Stomach smooth muscle (tissue), 2 donors: ENCODE data around the gene PDE5A.

ENCODE experiments used
- H3K27ac ChIP-seq: one replicate; pipeline ENCODE4 v1.7.0; 2013; ENCODE audit warnings: mild to moderate bottlenecking, low read length, inconsistent platforms
- H3K27me3 ChIP-seq, 2 donors: one replicate each; pipeline ENCODE4 v1.7.0; 2013; ENCODE audit warnings: low read length in 2 of 2; ENCODE audit not compliant: insufficient read depth in 2 of 2, control insufficient read depth in 1 of 2
- H3K36me3 ChIP-seq, 2 donors: one replicate each; pipeline ENCODE4 v1.7.0; 2013; ENCODE audit warnings: low read length in 2 of 2; ENCODE audit not compliant: control insufficient read depth in 2 of 2, insufficient read depth in 2 of 2
- H3K4me1 ChIP-seq: one replicate; pipeline ENCODE4 v1.7.0; 2013; ENCODE audit warnings: low read length; ENCODE audit not compliant: control insufficient read depth, insufficient read depth
- H3K4me3 ChIP-seq, 2 donors: one replicate each; pipeline ENCODE4 v1.7.0; 2013; ENCODE audit warnings: low read length in 2 of 2
- H3K9ac ChIP-seq, 2 donors: one replicate each; pipeline ENCODE4 v1.7.0; 2013; ENCODE audit warnings: low read length in 2 of 2, mild to moderate bottlenecking in 1 of 2
- H3K9me3 ChIP-seq, 2 donors: one replicate each; pipeline ENCODE4 v1.7.0; 2013; ENCODE audit warnings: low read length in 2 of 2; ENCODE audit not compliant: control insufficient read depth in 2 of 2
- donor health status: healthy.
- donor health status: Pancreatic carcinoma.

The PDE5A gene

DNA sequence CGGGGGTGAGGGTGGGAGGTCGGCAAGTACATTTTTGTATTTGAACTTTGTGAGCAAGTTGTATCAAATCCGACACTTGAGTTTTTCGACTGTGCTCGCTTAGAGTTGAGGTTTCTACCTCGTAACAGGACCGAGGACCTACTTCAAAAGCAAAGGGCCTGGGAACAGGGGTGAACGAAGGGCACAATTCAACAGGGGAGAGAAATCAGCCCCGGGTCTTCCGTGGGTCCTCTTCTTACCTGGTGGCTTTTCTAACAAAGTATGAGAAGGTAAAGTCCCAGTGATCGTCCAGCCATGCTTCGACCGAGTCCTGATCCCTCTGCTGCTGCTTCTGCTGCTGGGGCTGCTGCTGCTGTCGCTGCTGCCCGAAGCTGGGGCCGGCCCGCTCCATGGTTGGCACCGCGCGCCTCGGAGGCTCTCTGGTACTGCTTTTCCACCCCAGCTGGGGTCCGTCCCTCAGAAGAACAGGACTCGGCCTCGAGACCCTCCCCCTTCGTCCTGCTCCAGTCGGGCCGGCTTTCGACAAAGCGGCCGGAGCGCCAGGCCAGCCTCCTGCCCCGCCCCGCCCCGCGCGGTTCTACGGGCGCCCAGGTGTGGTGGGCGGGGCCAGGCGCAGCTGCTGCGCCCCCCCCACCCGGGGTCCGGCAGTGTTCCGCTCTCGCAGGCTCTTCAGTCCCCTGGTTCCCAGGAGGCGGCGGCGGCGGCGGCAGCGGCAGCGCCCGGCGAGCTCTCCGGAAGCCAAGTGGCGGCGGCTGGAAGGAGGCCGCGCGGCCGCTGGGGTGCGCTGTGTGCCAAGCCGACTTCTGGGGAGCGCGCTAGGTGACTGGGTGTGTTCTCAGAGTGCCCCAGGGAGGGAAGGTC is at the start of gene PDE5A:
PDE5A (minus strand) TSS at position 524 of the 861 bp plus-strand sequence; CDS start at position 391, 133 bp downstream.
- Histone ChIP-seq H3K36me3 (no peaks in the 10 kb centered on the region), H3K27me3 (no peaks in the 10 kb centered on the region), H3K4me3 (peak within 1 kb of the TSS; percentile 90 to 95), H3K9me3 (no peaks in the 10 kb centered on the region), H3K27ac (peak within 1 kb of the TSS; percentile 87), H3K9ac (peak within 1 kb of the TSS; percentile 80 to 85), H3K4me1 (peaks cover 3% of the 10 kb centered on the region)

DNA sequence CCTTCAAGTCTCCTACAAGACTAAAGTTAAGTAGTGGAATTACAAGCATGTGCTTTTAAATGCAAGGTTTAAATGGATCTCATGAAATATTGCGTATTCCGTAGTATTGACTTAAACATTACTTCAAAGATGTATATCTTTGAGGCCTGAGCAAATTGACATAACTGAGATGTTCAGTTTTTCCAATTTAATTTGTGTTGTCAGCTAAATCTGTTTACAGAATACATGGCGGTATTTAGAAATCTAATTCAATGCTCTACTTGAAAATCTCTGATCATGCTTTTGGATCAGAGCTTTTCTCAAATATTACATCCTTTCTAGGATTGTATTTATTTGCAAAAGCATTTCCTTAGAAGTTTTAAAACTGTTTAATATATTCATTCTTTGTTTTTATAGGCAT is 47.5 kb upstream of the PDE5A start:
- no peak overlapping the region for H3K4me3 ChIP-seq
- no peaks in the 10 kb centered on the region for H3K9me3 ChIP-seq
- no peaks in the 10 kb centered on the region for H3K36me3 ChIP-seq
- no peaks in the 10 kb centered on the region for H3K4me1 ChIP-seq
- no peak overlapping the region for H3K9ac ChIP-seq
- no peak overlapping the region for H3K27ac ChIP-seq
- H3K27me3 ChIP-seq, result no peaks in the 10 kb centered on the region

DNA sequence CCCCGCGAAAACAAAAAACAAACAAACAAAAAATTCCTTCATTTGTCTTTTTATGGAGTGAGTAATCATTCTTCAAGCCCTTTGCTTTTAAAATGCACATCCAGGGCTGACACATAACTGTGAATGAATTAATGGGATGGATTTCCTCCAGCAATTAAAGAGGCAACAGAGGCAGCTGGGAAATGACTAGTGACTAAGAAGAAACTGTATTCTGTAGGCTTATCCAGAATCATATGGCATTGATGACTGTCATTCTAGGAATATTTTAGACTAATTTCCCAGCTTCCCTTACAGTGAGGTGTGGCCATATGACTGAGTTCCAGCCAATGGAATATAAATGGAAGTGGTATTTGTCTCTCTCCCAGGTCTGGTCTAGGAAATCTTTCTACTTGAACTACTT is 46.8 kb upstream of the PDE5A start:
- Histone ChIP-seq H3K27me3 (no peaks in the 10 kb centered on the region), H3K9me3 (no peaks in the 10 kb centered on the region), H3K9ac (no peak overlapping the region), H3K4me3 (no peak overlapping the region), H3K4me1 (no peaks in the 10 kb centered on the region), H3K36me3 (no peaks in the 10 kb centered on the region), H3K27ac (no peak overlapping the region)

DNA sequence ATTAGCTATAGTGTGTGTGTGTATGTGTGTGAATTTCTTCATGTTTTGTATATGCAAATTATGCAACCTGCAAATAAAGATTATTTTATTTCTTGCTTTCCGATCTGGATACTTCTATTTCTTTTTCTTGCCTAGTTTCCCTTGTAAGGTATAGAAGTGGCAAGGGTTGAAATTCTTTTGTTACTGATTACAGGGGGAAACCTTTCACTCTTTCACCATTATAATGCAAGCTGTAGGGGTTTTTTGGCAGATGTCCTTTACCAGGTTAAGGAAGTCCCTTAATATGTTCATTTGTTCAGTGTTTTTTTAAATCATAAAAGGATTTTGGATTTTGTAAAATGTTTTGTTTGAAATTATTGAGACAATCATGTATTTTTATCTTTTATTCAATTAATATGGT is 44.3 kb upstream of the PDE5A start:
- no peaks in the 10 kb centered on the region for H3K9me3 ChIP-seq
- H3K36me3 ChIP-seq, result no peaks in the 10 kb centered on the region
- no peak overlapping the region for H3K9ac ChIP-seq
- H3K4me3 ChIP-seq, result no peak overlapping the region
- no peaks in the 10 kb centered on the region for H3K27me3 ChIP-seq
- H3K4me1 ChIP-seq, result no peaks in the 10 kb centered on the region
- H3K27ac ChIP-seq, result no peak overlapping the region

DNA sequence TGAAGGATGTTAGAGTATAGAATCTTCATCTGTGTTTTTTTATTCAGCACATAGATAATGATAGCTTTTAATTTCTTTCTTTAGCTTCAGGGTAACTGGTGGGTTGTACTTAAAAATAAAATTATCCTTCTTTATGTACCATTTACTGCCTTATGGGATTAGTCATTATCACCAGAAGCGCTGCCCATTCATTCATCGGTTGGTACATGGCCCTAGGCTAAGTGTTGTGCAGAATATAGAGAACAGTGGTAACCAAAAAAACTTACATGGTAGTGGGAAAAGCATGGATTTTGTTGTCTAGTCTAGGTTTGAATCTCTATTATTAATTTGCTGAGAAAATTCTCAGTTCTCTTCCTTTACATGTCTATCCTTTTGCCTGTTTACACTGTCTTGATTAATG is 43.5 kb upstream of the PDE5A start:
- H3K36me3 ChIP-seq, result no peaks in the 10 kb centered on the region
- H3K4me1 ChIP-seq, result no peaks in the 10 kb centered on the region
- H3K27me3 ChIP-seq, result no peaks in the 10 kb centered on the region
- no peak overlapping the region for H3K4me3 ChIP-seq
- H3K27ac ChIP-seq, result no peak overlapping the region
- no peak overlapping the region for H3K9ac ChIP-seq
- H3K9me3 ChIP-seq, result no peaks in the 10 kb centered on the region

DNA sequence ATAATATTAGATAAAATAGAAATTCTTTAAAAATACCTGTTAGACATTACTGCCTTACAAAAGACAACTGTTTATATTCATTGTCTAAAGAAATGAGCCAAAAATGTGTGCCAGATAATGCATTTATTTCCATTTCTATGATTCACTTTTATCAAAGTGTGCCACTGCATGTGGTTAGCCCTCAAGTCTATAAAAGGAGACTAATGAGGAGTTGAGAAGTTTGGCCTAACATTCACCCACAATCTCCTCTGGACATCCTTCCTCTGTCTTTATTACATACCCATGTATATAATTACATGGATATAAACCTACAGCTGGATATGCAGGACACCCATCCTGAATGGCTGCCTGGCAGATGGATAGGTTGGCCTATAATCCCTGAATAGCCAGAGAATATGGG is 42.6 kb upstream of the PDE5A start:
- Histone ChIP-seq H3K27me3 (no peaks in the 10 kb centered on the region), H3K36me3 (no peaks in the 10 kb centered on the region), H3K9me3 (no peaks in the 10 kb centered on the region), H3K4me1 (no peaks in the 10 kb centered on the region), H3K4me3 (no peak overlapping the region), H3K27ac (no peak overlapping the region), H3K9ac (no peak overlapping the region)

DNA sequence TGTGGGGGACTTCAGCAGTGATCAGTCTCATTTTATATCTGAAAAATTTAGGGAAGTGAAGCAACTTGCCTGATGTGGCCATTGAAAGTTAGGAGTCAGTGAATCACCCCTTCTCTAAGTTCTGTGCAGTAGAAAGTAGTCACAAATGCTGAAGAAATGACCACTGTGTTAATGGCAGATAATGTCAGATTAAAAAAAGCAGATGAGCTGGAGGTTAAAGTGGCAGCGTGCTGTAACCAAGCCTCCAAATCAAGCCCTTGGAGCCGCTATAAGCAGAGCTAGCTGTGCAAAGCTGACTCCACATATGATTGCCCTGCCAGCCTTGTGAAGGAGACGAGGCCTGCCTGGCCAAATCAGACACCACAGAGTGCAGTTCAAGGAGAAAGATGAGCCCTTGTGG is 39.2 kb upstream of the PDE5A start:
- H3K4me1 ChIP-seq, result no peaks in the 10 kb centered on the region
- H3K9me3 ChIP-seq, result no peaks in the 10 kb centered on the region
- no peak overlapping the region for H3K4me3 ChIP-seq
- no peaks in the 10 kb centered on the region for H3K27me3 ChIP-seq
- no peak overlapping the region for H3K27ac ChIP-seq
- no peak overlapping the region for H3K9ac ChIP-seq
- H3K36me3 ChIP-seq, result no peaks in the 10 kb centered on the region

DNA sequence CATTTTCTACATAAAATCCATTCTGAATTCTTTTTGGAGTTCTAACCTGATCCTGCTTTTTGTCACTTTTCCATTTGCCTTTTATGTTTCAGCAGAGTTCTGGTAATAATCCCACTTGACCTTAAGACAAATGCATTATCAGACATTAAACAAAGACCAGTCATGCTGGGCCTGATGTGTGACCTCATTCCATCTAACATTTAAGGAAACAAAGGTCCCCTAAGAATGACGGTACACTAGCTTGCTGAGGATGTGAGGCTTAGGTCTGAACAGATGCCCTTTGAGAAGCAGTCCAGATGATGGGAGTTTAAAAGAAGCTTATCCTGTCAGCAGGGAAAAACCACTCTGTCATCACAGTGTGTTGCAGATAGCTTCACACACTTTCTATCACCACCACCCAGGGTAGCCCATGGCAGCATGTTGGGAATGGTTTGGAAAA is 38.1 kb upstream of the PDE5A start:
- H3K4me1 ChIP-seq, result no peaks in the 10 kb centered on the region
- no peak overlapping the region for H3K27ac ChIP-seq
- H3K36me3 ChIP-seq, result no peaks in the 10 kb centered on the region
- H3K4me3 ChIP-seq, result no peak overlapping the region
- H3K9ac ChIP-seq, result no peak overlapping the region
- no peaks in the 10 kb centered on the region for H3K9me3 ChIP-seq
- H3K27me3 ChIP-seq, result no peaks in the 10 kb centered on the region

DNA sequence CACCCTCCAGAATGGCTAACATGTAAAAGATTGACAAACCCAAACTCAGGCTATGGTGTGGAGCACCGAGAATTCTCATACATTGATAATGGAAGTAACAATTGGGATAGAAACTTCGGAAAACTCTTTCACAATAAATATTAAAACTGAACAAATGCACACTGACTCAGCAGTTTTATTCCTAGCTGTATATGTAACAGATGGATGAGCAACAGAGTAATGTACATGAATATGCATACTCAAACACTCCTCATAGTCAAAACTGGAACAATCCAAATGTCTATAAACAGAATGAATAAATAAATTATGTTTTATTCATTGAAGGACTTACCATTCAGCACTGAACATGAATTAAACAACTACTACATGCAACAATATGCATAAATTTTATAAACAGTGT is 37.1 kb upstream of the PDE5A start:
- Histone ChIP-seq H3K4me1 (no peaks in the 10 kb centered on the region), H3K4me3 (no peak overlapping the region), H3K27ac (no peak overlapping the region), H3K9ac (no peak overlapping the region), H3K36me3 (no peaks in the 10 kb centered on the region), H3K9me3 (no peaks in the 10 kb centered on the region), H3K27me3 (no peaks in the 10 kb centered on the region)

DNA sequence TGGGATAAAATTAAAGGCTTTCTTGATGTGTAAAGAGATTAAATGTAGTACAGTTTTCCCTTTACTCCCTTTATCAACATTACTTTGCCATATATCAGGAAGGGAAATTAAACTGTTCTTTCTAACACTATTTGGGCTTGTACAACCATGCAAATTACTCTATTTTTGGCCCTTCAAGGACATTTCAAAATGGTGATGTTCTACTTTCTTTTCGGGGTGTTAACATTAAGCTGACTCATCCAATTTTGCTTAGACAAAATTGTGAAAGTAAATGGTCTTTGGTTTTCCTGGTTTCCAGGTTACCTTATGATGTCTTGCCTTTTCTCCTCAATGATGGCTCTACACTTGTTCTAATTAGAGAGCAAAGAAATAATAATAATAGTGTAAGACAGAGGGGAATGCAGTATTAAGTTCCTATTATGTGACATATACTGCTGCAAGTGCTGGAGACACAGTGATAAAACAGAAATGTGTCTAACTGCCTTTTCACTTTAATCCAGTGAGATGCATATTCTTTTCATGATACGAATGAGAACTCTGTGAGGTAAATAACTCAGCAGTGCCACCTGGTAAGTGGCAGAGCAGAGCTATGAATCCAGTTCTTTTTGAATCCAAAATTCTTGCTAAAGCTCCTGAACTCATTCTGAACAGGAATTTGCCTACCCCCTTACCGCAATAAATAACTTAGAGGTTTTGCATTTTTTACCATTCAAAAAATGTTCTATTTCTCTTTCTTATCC is 35.7 kb upstream of the PDE5A start:
- H3K4me1 ChIP-seq, result no peaks in the 10 kb centered on the region
- H3K4me3 ChIP-seq, result peak overlapping the region; percentile 31 to 47
- H3K27ac ChIP-seq, result no peak overlapping the region

More for the DNA sequence above, 35.7 kb upstream of the PDE5A start:
- Histone ChIP-seq H3K9ac (no peak overlapping the region), H3K9me3 (no peaks in the 10 kb centered on the region), H3K36me3 (no peaks in the 10 kb centered on the region), H3K27me3 (no peaks in the 10 kb centered on the region)
